Panc1 (cell line): ENCODE data around the gene KLHL24.

Source experiments
- POLR2AphosphoS5 ChIP-seq: IDR thresholded peaks from 2 replicates; pipeline ENCODE4 v1.6.1; 2012; ENCODE audit warnings: mild to moderate bottlenecking, low read depth, low read length, moderate library complexity
- SIN3A ChIP-seq: IDR thresholded peaks from 2 replicates; pipeline ENCODE4 v1.6.1; 2012; ENCODE audit warnings: low read depth, mild to moderate bottlenecking, low read length, moderate library complexity, borderline replicate concordance; ENCODE audit not compliant: insufficient read depth
- TF ChIP-seq, protein P1 (sequence below): fragments of 450-650 bp; IDR thresholded peaks from 2 replicates; pipeline ENCODE4 v1.5.1; 2017; ENCODE audit warnings: mild to moderate bottlenecking
- TF ChIP-seq, protein P2 (sequence below), 2 experiments: IDR thresholded peaks; 2 replicates each; pipeline ENCODE4 v1.6.1; 2011 to 2012; ENCODE audit warnings: low read depth in 2 of 2, control low read depth in 1 of 2, low read length in 1 of 2, mild to moderate bottlenecking in 1 of 2, moderate library complexity in 1 of 2; ENCODE audit not compliant: insufficient read depth in 1 of 2

DNA sequence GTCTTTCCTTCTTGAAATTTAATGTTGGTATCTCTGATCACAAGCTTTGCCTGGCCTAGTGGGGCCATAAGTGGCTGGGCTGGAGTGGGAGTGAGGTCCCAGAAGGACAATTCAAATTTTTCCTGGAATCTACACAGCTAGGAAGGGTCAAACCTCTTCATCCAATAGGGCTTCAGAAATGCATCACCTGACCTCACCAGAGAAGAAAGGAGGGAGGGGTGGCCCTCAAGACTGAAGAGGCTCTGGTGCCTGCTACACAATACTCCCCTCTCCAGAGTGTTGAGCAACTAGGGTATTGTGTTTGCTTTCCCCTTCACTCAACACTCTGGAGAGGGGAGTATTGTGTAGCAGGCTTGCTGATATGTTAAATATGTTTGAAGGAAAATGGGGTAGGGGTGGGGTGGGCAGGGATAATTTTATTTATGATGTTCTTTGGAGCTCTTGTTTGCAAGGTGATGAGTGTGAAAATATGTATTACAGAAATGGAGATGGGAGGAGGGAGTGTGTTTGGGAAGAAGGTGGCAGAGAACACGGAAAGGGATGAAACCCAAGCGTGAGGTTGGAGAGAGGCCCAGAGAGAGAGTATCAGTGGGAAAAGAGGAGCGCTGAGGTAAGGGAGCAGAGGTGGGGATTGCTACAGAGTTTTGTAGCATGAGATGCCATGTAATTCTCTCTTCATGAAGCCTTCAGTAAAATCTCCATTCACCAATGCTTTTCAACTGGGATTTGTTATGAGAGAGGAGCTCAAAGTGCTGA lies 5.7 kb upstream of the KLHL24 start:
- TF ChIP-seq, protein P1, sequence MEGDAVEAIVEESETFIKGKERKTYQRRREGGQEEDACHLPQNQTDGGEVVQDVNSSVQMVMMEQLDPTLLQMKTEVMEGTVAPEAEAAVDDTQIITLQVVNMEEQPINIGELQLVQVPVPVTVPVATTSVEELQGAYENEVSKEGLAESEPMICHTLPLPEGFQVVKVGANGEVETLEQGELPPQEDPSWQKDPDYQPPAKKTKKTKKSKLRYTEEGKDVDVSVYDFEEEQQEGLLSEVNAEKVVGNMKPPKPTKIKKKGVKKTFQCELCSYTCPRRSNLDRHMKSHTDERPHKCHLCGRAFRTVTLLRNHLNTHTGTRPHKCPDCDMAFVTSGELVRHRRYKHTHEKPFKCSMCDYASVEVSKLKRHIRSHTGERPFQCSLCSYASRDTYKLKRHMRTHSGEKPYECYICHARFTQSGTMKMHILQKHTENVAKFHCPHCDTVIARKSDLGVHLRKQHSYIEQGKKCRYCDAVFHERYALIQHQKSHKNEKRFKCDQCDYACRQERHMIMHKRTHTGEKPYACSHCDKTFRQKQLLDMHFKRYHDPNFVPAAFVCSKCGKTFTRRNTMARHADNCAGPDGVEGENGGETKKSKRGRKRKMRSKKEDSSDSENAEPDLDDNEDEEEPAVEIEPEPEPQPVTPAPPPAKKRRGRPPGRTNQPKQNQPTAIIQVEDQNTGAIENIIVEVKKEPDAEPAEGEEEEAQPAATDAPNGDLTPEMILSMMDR = no peak
- no peak for TF ChIP-seq POLR2AphosphoS5
- TF ChIP-seq, protein P2, sequence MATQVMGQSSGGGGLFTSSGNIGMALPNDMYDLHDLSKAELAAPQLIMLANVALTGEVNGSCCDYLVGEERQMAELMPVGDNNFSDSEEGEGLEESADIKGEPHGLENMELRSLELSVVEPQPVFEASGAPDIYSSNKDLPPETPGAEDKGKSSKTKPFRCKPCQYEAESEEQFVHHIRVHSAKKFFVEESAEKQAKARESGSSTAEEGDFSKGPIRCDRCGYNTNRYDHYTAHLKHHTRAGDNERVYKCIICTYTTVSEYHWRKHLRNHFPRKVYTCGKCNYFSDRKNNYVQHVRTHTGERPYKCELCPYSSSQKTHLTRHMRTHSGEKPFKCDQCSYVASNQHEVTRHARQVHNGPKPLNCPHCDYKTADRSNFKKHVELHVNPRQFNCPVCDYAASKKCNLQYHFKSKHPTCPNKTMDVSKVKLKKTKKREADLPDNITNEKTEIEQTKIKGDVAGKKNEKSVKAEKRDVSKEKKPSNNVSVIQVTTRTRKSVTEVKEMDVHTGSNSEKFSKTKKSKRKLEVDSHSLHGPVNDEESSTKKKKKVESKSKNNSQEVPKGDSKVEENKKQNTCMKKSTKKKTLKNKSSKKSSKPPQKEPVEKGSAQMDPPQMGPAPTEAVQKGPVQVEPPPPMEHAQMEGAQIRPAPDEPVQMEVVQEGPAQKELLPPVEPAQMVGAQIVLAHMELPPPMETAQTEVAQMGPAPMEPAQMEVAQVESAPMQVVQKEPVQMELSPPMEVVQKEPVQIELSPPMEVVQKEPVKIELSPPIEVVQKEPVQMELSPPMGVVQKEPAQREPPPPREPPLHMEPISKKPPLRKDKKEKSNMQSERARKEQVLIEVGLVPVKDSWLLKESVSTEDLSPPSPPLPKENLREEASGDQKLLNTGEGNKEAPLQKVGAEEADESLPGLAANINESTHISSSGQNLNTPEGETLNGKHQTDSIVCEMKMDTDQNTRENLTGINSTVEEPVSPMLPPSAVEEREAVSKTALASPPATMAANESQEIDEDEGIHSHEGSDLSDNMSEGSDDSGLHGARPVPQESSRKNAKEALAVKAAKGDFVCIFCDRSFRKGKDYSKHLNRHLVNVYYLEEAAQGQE (IDR thresholded peaks at IDR 0.05; ENCODE audit: insufficient read depth in 1 of 2, low read depth in 2 of 2, low read length in 1 of 2) = no peak
- TF ChIP-seq SIN3A = no peak
